GM10266 (cell line): ENCODE data around the gene SLC38A3.

Source experiments
- DNase-seq: peaks from one replicate; pipeline ENCODE4 v3.0.0; 2012; ENCODE audit errors: extremely low spot score
- CTCF ChIP-seq: IDR thresholded peaks from 2 replicates; pipeline ENCODE4 v1.5.1; 2012; ENCODE audit warnings: mild to moderate bottlenecking, low read depth; ENCODE audit not compliant: control insufficient read depth, insufficient read depth; ENCODE audit errors: missing control alignments

SLC38A3 gene

DNA sequence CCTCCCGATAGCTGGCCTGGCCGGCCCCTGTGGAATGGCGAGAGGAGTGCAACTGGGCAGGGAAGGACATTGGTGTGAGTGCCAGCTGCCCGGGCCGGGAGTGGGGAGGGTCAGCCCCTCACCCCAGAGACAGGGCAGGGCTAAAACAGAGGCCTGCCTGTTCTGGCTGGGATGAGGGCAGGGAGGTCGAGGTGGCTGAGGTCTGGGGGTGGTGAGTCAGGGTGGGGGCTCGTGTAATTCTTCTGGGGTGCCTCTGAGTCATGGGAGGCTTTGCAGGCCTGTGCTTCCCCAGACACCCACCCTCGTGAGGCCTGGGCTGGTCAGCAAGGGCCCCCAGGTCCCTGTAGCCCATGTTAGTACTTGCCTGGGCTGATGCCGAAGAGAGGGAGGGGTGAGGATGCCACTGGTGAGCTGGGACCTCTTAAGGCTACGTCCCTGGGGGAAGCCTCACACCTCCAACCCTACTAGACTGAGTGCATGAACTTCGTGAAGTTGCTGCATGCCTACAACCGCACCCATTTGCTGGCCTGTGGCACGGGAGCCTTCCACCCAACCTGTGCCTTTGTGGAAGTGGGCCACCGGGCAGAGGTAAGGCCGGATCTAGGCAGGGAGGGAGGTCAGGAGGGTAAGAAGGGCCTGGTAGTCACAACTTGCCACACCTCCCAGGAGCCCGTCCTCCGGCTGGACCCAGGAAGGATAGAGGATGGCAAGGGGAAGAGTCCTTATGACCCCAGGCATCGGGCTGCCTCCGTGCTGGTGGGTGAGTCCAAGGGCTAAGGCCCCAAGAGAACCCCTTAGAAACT is 65.6 kb downstream of the SLC38A3 start:
- no peak for TF ChIP-seq CTCF
- DNase-seq, result no peak
